HepG2 (cell line): ENCODE measurements around the gene FGFBP1. TPM values are rescaled to one million over a fixed set of nuclear protein-coding genes. Genes with fewer than 3 reads are reported as not detected.

ENCODE experiments used
- ATAC-seq: fragments of 200-7000 bp; cut with Tn5 transposase; 3 replicates; pipeline ENCODE4 v1.9.1; 2020; ENCODE audit warnings: mild to moderate bottlenecking, moderate library complexity
- BruUV-seq: library from RNA; stranded (reverse); fragments of 400-500 nt; replicated peaks from 2 replicates; lab custom pipeline; 2021; lab: Mats Ljungman, UMichigan
- CTCF ChIA-PET: fragments of 300-600 bp; formaldehyde crosslinking; extraction: SDS; loops from one replicate; lab custom pipeline; 2021; ENCODE audit warnings: low total read pairs, inconsistent platforms, low intra/inter-chr PET ratio; lab: Yijun Ruan, JAX
- POLR2A ChIA-PET: fragments of 350-600 bp; sonication (Branson Sonifier 250); formaldehyde crosslinking; loops from one replicate; lab custom pipeline; 2020; ENCODE audit warnings: antibody characterized with exemption, inconsistent platforms; lab: Yijun Ruan, JAX
- DNase-seq: peaks from one replicate; pipeline ENCODE4 v3.0.0-alpha.2; 2015; ENCODE audit warnings: low spot score
- FAIRE-seq: peaks from 3 replicates; lab custom pipeline; 2011; peaks lifted over from hg19 to GRCh38; lab: Jason Lieb, UNC
- H2AFZ ChIP-seq: one replicate; pipeline ENCODE4 v1.6.1; 2011; ENCODE audit warnings: low read length, inconsistent platforms
- H3K27ac ChIP-seq: fragments of 300-600 bp; 3 replicates; pipeline ENCODE4 v1.8.0; 2011; ENCODE audit warnings: mixed run types, mild to moderate bottlenecking, mixed read lengths, low read length, inconsistent platforms; ENCODE audit not compliant: insufficient read depth; ENCODE audit errors: extremely low read length
- H3K27me3 ChIP-seq, 2 experiments: fragments of 200-600 bp in 1 of 2; 2 replicates in 1 of 2; 3 replicates in 1 of 2; pipeline versions ENCODE4 v1.6.0 to v1.8.0; 2011; ENCODE audit warnings: low read length in 2 of 2, mild to moderate bottlenecking in 2 of 2, moderate library complexity in 2 of 2, inconsistent platforms in 1 of 2; ENCODE audit not compliant: insufficient read depth in 2 of 2, control insufficient read depth in 1 of 2
- H3K36me3 ChIP-seq, 2 experiments: fragments of 200-600 bp in 1 of 2; replicated peaks in 1 of 2; 2 replicates in 1 of 2; 3 replicates in 1 of 2; pipeline versions ENCODE4 v1.5.1 to v1.8.0; 2011; ENCODE audit warnings: low read length in 2 of 2, inconsistent platforms in 1 of 2; ENCODE audit not compliant: insufficient read depth in 2 of 2, control insufficient read depth in 1 of 2
- H3K4me1 ChIP-seq: 2 replicates; pipeline ENCODE4 v1.5.1; 2012; ENCODE audit warnings: low read length, inconsistent platforms; ENCODE audit not compliant: insufficient read depth
- H3K4me2 ChIP-seq: 2 replicates; pipeline ENCODE4 v1.6.0; 2011; ENCODE audit warnings: low read depth, low read length, inconsistent platforms
- H3K4me3 ChIP-seq, 3 experiments: fragments of 200-600 bp in 1 of 3; sonication (generic), shearing (Covaris generic) in 1 of 3; replicated peaks in 1 of 3; 2 replicates each; pipeline ENCODE4 v1.5.1; 2011 to 2016; ENCODE audit warnings: low read length in 3 of 3, inconsistent platforms in 2 of 3, low read depth in 2 of 3, mild to moderate bottlenecking in 2 of 3, control low read depth in 1 of 3, mixed read lengths in 1 of 3; ENCODE audit not compliant: insufficient read depth in 1 of 3
- H3K79me2 ChIP-seq: one replicate; pipeline ENCODE4 v1.6.1; 2011; ENCODE audit warnings: low read length, inconsistent platforms; ENCODE audit not compliant: insufficient read depth
- H3K9ac ChIP-seq: 2 replicates; pipeline ENCODE4 v1.6.0; 2011; ENCODE audit warnings: mild to moderate bottlenecking, low read depth, low read length, inconsistent platforms; ENCODE audit not compliant: insufficient read depth
- H3K9me3 ChIP-seq: 2 replicates; pipeline ENCODE4 v1.5.1; 2012; ENCODE audit warnings: mild to moderate bottlenecking, low read length
- H4K20me1 ChIP-seq: 2 replicates; pipeline ENCODE4 v1.6.0; 2011; ENCODE audit warnings: inconsistent platforms, mild to moderate bottlenecking, low read length, moderate library complexity; ENCODE audit not compliant: insufficient read depth
- HOXA5 ChIP-seq: sonication (generic); formaldehyde crosslinking; IDR thresholded peaks from 2 replicates; pipeline ENCODE4 v1.4.0; 2020; ENCODE audit warnings: missing genetic modification reagents
- JUN ChIP-seq: sonication (generic); formaldehyde crosslinking; IDR thresholded peaks from 2 replicates; pipeline ENCODE4 v1.4.0; 2020; ENCODE audit warnings: mild to moderate bottlenecking, missing genetic modification reagents
- MAFF ChIP-seq: IDR thresholded peaks from 2 replicates; pipeline ENCODE4 v1.6.1; 2011; ENCODE audit warnings: low read depth, low read length, improper control_type of control experiment
- NFE2L2 ChIP-seq: fragments of 150-350 bp; IDR thresholded peaks from 2 replicates; pipeline ENCODE4 v1.6.1; 2014; ENCODE audit warnings: low read length
- ZNF282 ChIP-seq: fragments of 450-650 bp; IDR thresholded peaks from 2 replicates; pipeline ENCODE4 v1.6.1; 2018; ENCODE audit not compliant: partially characterized antibody
- ZNF501 ChIP-seq: sonication (generic); formaldehyde crosslinking; IDR thresholded peaks from 2 replicates; pipeline ENCODE4 v1.5.1; 2020; ENCODE audit warnings: mild to moderate bottlenecking, moderate library complexity, missing genetic modification reagents
- ZNF530 ChIP-seq: sonication (generic); formaldehyde crosslinking; IDR thresholded peaks from 2 replicates; pipeline ENCODE4 v1.5.0; 2020; ENCODE audit warnings: low read depth, mild to moderate bottlenecking, missing genetic modification reagents
- ZNF543 ChIP-seq: sonication (generic); formaldehyde crosslinking; IDR thresholded peaks from 2 replicates; pipeline ENCODE4 v1.4.0; 2020; ENCODE audit warnings: mild to moderate bottlenecking, missing genetic modification reagents
- ZNF776 ChIP-seq: sonication (generic); formaldehyde crosslinking; IDR thresholded peaks from 2 replicates; pipeline ENCODE4 v1.4.0; 2020; ENCODE audit warnings: mild to moderate bottlenecking, missing genetic modification reagents
- ZNF780A ChIP-seq: sonication (generic); formaldehyde crosslinking; IDR thresholded peaks from 2 replicates; pipeline ENCODE4 v1.8.0; 2022; ENCODE audit warnings: mild to moderate bottlenecking, missing genetic modification reagents, moderate library complexity
- ZNF850 ChIP-seq: sonication (generic); formaldehyde crosslinking; conservative IDR thresholded peaks from 2 replicates; pipeline ENCODE4 v1.9.0; 2021; ENCODE audit warnings: mild to moderate bottlenecking, missing genetic modification reagents
- WGBS: methylation state at CpG from one replicate; pipeline ENCODE4 v1.1.6; 2017; ENCODE audit warnings: low lambda C conversion rate; 5-methylcytosine and 5-hydroxymethylcytosine counted together
- in situ Hi-C: cut with HindIII; loops from 2 replicates; pipeline ENCODE4 v1.10.0; 2017; ENCODE audit warnings: low pct_unique_long_range_greater_than_20kb; ENCODE audit not compliant: extremely low pct_ligation_motif_present
- intact Hi-C: fragments of 100-400 bp; cut with micrococcal nuclease; formaldehyde crosslinking; loops from one replicate; pipeline ENCODE4 v1.10.0; 2022; ENCODE audit not compliant: unreplicated experiment
- polyA plus RNA-seq, 8 experiments: library from polyadenylated mRNA; depleted of rRNA in 3 of 8; stranded (reverse) in 7 of 8; unstranded in 1 of 8; fragments of >200 nt; fragmentation: Illumina TruSeq in 4 of 8; extraction: Trizol in 4 of 8; gene quantifications; 2 replicates each; pipeline versions ENCODE4 v1.2.1 to v1.2.3, GENCODE V29; 2011 to 2016; ENCODE audit warnings: low read depth in 4 of 8, missing spikeins in 1 of 8, mixed read lengths in 1 of 8; ENCODE audit not compliant: insufficient read depth in 1 of 8
- total RNA-seq, 5 experiments: library from RNA; depleted of rRNA; stranded (reverse); fragments of >200 nt; fragmentation: Illumina TruSeq; extraction: Trizol; gene quantifications; 2 replicates each; pipeline ENCODE4 v1.2.3, GENCODE V29; 2016; ENCODE audit warnings: low read depth in 1 of 5

Gene FGFBP1
- total and polyA plus RNA-seq, 2 of the 13 experiments (the other 11 are each of a cell fraction or from before 2014, with no cell fraction given) = not detected

GRCh38 chr4:15942283-15942682 is 3.7 kb upstream of the FGFBP1 start (continued):
- TF ChIP-seq ZNF543 (CRISPR knock-in tag) (no peak), ZNF501 (CRISPR knock-in tag) (no peak), MAFF (peak; percentile 74)

- H3K4me3 ChIP-seq = no peak overlapping the region
- no peak overlapping the region for H3K4me2 ChIP-seq
- no peak for ATAC-seq
- WGBS = 14% methylated on average over 6 of the region's 8 CpGs
- no peaks in the 10 kb centered on the region for H3K9me3 ChIP-seq
- no peaks in the 10 kb centered on the region for H3K36me3 ChIP-seq
- no peaks in the 10 kb centered on the region for H4K20me1 ChIP-seq
- H3K27ac ChIP-seq = no peak overlapping the region
- in situ Hi-C loops (no loop called here), intact Hi-C loops (no loop called here)
- ChIA-PET POLR2A (no interaction called here), CTCF (no interaction called here)
- DNase-seq = no peak
- TF ChIP-seq ZNF530 (CRISPR knock-in tag) (no peak), ZNF282 (no peak), ZNF776 (CRISPR knock-in tag) (no peak), JUN (no peak), ZNF850 (CRISPR knock-in tag) (no peak), ZNF780A (CRISPR knock-in tag) (no peak), NFE2L2 (no peak), HOXA5 (CRISPR knock-in tag) (no peak)
- peaks cover 2 to 11% of the 10 kb centered on the region in 2 experiments; a peak in 1 of 5 replicates for H3K27me3 ChIP-seq
- BruUV-seq = no TSS peak
- no peaks in the 10 kb centered on the region for H3K79me2 ChIP-seq
- H2AFZ ChIP-seq = no peak overlapping the region
- no peak for FAIRE-seq
- H3K4me1 ChIP-seq = no peaks in the 10 kb centered on the region
- H3K9ac ChIP-seq = no peak overlapping the region
Observed at GRCh38 chr4:15938182-15938581, 358 bp downstream of the FGFBP1 start.
